Hypothalamus (tissue), 51 donors: ENCODE measurements around the gene DYSF.

Experiments used
- DNase-seq, 51 donors: peaks; one replicate each; lab custom pipeline; 2025; lab: John Stamatoyannopoulos, UW

Gene DYSF

GRCh38 chr2:71562518-71562917 lies 109.2 kb downstream of the DYSF start:
- no peak for DNase-seq

- DNase-seq = peak in 1 of 51 donors; percentile 63
These were observed 110.5 kb downstream of the DYSF start for GRCh38 chr2:71563872-71564271.

- no peak for DNase-seq
These were observed 111.0 kb downstream of the DYSF start for GRCh38 chr2:71564361-71564760.

- DNase-seq = no peak
These were observed 111.4 kb downstream of the DYSF start for GRCh38 chr2:71564790-71565189.

DNA sequence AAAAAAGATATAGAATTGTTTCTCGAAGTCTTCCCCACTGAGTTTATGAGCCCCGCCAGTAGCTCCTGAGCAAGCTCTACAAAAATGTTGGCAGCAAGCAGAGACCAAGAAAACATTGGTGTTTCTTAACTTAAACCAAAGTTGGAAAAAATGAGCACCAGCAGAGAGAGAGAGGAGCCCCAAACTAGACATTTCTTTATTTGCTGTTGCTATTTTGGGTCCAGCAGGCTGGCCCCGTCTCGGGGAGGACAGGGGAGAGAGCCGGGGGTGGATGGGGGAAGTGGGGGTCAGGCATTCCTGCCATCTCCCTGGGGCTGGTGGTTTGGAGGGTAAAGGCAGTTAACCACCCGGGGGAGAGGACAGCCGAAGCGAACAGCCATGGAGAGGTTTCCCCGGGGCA lies 113.0 kb downstream of the DYSF start:
- DNase-seq = no peak

- DNase-seq = no peak
These were observed 114.3 kb downstream of the DYSF start for GRCh38 chr2:71567625-71568024.

- no peak for DNase-seq
These were observed 114.7 kb downstream of the DYSF start for GRCh38 chr2:71568103-71568502.

DNA sequence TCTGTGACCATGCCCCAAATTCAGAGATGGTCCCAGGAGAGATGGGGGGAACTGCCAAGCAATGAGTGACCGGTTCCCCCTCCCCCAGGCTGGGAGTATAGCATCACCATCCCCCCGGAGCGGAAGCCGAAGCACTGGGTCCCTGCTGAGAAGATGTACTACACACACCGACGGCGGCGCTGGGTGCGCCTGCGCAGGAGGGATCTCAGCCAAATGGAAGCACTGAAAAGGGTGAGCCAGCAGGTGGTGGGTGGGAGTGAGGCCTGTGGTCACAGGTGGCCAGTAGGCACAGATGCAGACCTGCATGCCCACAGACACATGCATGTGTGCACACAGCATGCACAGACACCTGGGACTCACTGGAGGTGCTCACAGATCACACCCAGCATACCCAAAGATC lies 117.2 kb downstream of the DYSF start:
- DNase-seq = no peak

DNA sequence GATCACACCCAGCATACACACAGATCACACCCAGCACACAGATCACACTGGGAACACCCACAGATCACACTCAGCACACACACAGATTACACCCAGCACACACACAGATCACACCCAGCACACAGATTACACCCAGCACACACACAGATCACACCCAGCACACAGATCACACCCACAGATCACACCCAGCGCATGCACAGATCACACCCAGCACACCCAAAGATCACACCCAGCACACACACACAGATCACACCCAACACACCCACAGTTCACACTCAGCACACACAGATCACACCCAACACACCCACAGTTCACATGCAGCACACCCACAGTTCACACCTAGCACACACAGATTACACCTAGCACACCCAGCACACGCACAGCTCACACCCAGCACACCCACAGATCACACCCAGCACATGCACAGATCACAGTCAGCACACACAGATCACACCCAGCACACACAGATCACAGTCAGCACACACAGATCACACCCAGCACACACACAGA lies 117.6 kb downstream of the DYSF start:
- DNase-seq = no peak

- no peak for DNase-seq
These were observed 118.6 kb downstream of the DYSF start for GRCh38 chr2:71571945-71572344.

DNA sequence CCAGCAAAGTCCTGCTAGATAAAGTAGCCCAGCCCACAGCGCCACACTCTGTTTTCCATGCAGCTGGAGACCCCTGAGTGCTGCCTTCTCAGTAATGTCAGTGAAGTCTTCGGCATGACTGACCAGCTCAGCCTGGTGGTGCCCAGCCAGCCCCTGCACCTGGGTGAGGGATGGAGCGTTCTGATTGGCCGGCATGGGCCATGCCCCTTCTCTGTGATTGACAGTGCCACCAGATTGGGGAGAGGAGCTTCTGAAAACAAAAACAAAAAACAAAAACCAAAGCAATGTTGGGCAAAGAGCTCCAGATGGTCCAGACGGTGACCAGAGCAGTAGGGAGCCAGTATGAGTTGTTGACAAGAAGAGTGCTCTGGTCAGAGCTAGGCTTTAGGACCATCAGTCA lies 122.6 kb downstream of the DYSF start:
- DNase-seq = peak in 37 of 51 donors; percentile 10 to 87 (median 52)

DNA sequence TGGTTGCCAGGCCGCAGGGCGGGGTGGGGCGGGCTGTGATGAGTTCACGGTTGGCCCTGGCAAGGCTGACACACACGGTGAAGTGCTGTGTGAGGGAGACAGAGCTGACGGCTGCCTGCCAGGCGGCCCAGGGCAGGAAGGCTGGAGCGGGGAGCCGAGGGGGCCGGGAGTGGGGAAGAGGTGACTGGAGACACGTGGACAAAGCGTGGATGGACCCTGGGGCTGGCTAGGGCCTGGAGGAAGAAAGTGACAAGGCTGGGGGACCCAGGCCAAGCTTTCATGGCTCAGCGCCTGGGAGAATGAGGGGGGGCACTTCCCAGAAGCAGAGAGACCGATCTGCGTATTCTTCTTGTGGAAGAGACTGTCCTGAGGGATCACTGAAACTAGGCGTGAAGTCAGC lies 123.2 kb downstream of the DYSF start:
- peak in 46 of 51 donors; percentile 18 to 86 (median 62) for DNase-seq

- no peak for DNase-seq
These were observed 123.8 kb downstream of the DYSF start for GRCh38 chr2:71577209-71577608.

DNA sequence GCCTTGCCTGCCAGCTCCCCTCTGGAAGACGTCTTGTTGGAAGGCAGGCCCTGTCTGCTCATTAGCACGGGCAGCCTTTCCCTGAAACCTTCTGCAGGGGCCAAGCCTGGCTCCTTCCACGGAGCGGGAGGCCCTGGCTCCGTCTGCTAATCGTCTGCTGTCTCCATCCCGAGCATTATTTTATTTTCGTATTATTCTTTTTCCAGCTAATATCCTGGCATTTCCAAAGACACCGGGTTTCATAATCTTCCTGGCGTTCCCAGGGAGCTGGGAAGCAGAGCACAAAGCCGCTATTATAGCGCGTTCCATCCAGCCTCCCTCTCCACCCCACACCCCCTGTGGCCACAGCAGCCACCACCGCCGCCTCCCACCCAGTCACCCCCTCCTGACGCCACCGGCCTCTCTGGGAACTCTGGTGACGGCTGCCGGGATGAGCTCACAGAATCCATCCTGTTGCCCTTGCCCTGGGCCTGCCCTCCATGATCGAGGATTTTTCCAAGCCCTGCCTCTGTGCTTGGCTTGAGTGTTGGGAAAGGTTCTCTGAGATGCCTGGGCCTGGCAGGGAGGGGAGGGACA lies 125.5 kb downstream of the DYSF start:
- DNase-seq = peak in 50 of 51 donors; percentile 17 to 94 (median 80)

DNA sequence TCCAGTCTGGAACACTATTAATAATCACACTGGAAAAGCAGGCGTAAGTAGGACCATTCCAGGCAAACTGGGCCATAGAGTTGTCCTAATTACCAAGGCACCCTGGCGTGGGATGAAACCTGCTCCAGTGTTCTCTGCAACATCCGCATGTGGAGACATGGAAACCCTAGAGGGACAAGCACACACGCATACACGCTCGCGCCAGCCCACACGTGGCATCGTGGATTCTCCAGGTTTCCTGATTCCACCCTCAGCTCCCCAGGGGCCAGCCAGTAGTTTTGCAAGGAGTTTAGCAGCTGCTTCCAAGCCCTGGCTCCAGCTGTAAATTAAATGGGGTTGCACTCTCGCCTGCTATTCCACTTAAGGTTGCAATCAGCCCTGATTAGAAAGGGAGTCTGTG lies 127.7 kb downstream of the DYSF start:
- no peak for DNase-seq

DNA sequence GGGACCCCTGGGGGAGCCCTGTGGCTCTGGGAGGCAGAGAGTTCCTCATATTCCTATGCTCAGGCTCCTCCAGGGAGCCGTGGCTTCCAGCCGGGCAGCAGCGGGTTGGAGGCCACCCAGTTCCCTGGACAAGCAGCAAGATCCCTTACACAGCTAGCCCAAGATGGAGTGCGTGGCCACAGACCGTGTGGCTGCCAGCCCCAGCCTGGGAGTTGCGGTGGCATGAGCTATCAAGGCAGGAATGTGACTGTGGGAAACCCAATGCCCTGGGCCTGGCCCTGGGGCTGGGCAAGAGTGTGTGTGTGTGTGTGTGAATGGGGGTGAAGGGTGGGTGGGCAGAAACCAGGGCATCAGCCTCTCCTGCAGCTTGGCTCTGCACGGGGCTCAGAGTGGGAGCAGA lies 130.5 kb downstream of the DYSF start:
- no peak for DNase-seq

DNA sequence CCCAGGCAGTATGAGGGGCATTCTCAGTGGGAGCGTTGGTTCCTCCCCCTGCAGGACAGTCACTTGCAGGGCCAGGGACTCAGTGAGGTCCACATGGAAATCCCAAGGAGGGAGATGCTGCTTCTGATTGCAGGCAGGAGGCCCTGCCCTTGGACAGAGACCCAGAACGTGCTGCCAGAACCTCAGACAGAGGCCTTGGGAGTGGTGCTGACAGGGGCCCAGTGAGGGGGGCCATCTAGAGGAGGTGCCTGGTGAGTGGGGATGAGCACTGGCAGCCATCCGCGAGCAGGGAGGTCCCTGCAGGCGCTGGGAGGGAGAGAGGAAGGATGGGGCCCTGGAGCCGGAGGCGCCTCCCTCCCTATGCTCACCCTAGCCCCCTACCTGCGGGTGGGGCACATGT lies 133.1 kb downstream of the DYSF start:
- DNase-seq = no peak

- no peak for DNase-seq
These were observed 134.2 kb downstream of the DYSF start for GRCh38 chr2:71587509-71588073.

DNA sequence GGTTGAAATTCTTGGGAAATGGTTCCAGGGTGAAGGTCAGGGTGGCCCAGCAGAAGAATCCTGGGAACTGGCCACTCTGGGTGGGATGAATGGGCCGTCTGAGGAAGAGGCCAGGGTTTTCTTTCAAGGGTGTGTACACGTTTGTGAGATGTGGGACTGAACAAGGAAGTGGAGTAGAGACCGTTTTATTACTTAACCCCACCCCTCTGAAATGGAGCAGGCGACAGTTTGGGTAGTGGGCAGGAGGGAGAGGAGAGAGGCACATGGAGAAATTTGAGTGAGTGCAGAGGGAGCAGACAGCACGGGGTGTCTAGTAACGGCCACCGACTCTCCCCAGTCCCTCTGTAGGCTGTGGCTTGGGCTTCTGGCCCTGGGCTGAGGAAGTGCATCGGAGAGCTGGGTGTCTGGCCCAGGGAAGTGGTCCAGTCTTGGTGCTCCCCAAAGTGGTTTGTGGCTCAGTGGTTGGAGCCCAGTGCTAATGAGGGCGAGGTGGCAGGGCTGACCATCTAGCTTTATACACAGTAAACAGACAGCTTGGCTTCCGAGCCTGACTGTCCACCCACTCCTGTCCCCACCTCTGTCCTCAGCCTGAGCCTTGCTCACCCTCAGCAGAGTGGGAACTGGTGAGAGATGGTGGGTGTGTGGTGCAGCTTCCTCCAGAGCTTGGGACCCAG lies 135.3 kb downstream of the DYSF start:
- DNase-seq = no peak

DNA sequence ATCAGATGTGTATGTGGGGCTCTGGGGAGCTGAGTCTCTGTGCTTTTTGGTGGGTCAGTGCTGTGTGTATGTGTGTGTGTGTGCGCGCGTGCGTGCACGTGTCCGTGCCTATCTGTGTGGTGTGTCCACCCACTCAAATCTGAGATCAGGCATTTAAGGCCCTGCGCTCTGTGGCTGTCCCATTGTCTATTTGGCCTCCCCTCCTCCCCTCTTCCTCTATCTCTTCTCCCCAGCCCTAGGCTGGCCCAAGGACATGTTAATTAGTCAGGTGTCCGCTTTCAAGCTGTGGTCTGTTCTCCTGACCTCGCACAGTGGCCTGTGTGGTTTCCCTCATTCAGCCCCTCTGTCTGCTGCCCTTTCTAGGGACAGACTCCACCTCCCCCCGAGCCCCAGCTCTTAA lies 136.4 kb downstream of the DYSF start:
- DNase-seq = no peak

GRCh38 chr2:71591044-71591443 lies 137.7 kb downstream of the DYSF start:
- no peak for DNase-seq

DNA sequence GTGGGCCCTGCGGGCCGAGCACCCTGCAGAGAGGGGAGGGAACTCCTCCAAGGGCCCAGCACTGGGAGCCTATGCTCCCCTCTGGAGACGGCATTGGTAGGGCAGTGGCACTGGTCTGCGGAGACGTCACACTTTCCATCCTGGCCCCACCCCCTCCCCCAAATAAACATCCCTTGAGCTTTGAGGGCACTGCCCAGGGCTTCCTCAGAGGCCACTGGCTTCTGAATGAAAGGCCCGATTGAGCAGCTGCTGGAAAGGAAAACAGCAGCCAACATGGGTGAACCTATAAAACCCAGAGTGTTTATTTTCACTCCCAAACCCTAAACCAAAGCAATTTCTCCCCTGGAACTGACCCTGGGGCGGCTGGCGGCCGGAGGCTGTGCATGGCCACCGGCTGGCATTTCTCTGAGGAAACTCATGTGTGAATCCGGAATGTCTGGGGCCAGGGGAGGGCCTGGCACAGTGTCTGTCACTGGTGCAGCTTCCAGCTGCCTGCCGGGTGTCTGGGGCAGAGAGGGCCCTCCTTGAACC lies 138.9 kb downstream of the DYSF start:
- peak in 41 of 51 donors; percentile 17 to 83 (median 55) for DNase-seq
